ENCODE results near the gene NTM. TPM values are rescaled to one million over a fixed set of nuclear protein-coding genes. Genes with fewer than 3 reads are reported as not detected.

NTM gene
- total and polyA plus RNA-seq, 9 donors = 0.16 to 8.5 (median 0.55) TPM; not detected in 3

DNA sequence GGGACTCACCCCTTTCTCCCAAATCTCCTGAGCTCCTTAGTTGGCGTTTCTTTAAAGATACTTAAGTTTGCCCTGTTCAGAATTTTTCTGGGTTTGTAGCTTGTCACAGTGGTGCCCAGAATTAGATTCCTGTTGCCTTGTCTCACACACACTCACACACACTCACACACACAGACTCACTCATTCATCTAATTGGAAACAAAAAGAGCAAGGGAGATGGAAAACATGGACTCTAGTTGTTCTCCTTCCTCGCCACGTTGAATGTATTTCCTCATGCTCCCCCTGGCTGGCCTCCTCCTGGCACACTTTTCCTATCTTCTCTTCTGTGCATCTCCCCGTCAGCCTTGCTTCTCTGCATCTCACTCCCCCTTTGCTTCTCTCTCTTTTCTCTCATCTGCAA, 752.3 kb downstream of the NTM start:
- WGBS, 3 donors = 46 to 58% (median 57%) methylated on average over 4 of the region's 4 CpGs
- H3K4me3 ChIP-seq = no peak overlapping the region
- no peaks in the 10 kb centered on the region for H3K27me3 ChIP-seq
- H3K27ac ChIP-seq = no peak overlapping the region
- peaks cover 4% of the 10 kb centered on the region for H3K4me1 ChIP-seq (ENCODE audit: insufficient read depth)
- TF ChIP-seq EP300 (IDR thresholded peaks at IDR 0.05) (no peak), POLR2A (IDR thresholded peaks at IDR 0.05) (no peak), CTCF (IDR thresholded peaks at IDR 0.05) (no peak)
- DNase-seq = no peak
- H3K36me3 ChIP-seq = no peaks in the 10 kb centered on the region
- H3K9me3 ChIP-seq = no peaks in the 10 kb centered on the region
- intact Hi-C loops (cut with DNase I) = no loop called here

DNA sequence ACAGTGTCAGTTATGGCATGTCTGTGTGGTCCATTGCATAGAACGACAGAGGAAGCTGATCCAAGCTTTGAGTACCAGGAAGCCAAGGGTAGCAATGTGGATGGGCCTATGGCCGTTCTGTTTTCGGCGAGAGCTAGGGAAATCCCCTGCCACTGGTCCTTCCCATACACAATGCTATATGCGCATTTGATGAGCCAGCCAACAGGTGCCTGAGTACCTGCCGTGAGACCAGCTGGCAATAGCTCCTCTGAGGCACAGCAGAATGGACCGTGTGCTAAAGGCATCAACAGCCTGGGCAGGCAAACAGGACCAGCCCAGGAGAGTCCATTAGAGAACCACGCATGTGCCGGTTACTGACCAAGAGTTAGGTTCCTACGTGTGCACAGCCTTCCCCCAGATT, 753.0 kb downstream of the NTM start:
- no peak overlapping the region for H3K27ac ChIP-seq
- intact Hi-C loops (cut with DNase I) = no loop called here
- TF ChIP-seq POLR2A (IDR thresholded peaks at IDR 0.05) (no peak), EP300 (IDR thresholded peaks at IDR 0.05) (no peak), CTCF (IDR thresholded peaks at IDR 0.05) (no peak)
- H3K27me3 ChIP-seq = no peaks in the 10 kb centered on the region
- no peaks in the 10 kb centered on the region for H3K9me3 ChIP-seq
- H3K4me1 ChIP-seq (ENCODE audit: insufficient read depth) = peaks cover 4% of the 10 kb centered on the region
- no peak for DNase-seq
- no peak overlapping the region for H3K4me3 ChIP-seq
- WGBS, 3 donors = 76 to 82% (median 76%) methylated on average over 10 of the region's 10 CpGs
- no peaks in the 10 kb centered on the region for H3K36me3 ChIP-seq

DNA sequence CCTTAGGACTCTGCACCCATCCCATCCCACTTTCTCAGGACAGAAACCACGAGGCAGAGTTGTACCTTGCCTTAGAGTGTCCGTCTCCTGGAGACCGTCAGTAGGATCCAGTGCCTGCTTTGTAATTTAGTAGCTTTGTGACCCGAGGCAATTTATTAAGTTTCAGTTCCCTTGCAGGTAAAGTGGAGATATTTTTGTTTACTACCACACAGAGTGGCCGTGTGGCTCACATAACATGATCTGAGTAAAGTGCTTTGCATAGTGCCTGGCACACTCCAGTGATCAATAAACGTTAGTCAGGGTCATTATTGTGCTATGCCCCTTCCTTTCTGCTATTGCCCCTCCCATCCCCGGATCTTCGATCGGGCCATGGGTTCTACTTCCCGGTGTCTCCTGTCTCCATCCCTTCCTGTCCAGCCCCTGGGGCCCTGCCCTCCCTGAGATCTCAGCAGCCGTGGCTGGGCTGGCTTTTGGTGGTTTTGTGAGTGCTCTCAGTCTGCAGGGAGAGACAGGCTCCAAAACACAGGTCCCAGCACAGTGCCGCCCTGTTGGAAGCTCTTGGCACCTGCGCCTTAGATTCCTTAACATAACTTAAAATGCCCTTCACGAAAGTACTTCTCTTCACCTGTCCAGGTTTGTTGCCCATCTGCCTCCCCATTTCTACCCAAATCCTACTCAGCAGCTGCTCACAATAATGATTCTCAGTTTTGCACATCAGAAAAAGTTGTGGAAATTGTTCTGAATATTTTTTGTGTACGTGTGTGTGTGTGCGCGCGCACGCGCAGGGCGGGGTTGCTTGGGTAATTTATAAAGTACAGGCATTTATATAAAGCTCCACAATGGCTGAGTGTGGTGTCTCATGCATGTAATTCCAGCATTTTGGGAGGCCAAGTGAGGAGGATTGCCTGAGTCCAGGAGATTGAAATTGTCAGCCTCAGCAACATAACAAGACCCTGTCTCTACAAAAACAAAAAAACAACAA, 753.7 kb downstream of the NTM start:
- Histone ChIP-seq H3K4me1 (ENCODE audit: insufficient read depth) (peaks cover 4% of the 10 kb centered on the region), H3K9me3 (no peaks in the 10 kb centered on the region), H3K4me3 (no peak overlapping the region), H3K27me3 (no peaks in the 10 kb centered on the region), H3K36me3 (no peaks in the 10 kb centered on the region), H3K27ac (no peak overlapping the region)
- TF ChIP-seq CTCF (IDR thresholded peaks at IDR 0.05) (no peak), POLR2A (IDR thresholded peaks at IDR 0.05) (no peak), EP300 (IDR thresholded peaks at IDR 0.05) (no peak)
- intact Hi-C loops (cut with DNase I) = no loop called here
- 79 to 86% (median 79%) methylated on average over 21 of the region's 21 CpGs for WGBS, 3 donors
- DNase-seq = no peak

- 6 to 15% (median 9%) methylated on average over 22 of the region's 22 CpGs for WGBS, 3 donors
- no peak overlapping the region for H3K27ac ChIP-seq
- intact Hi-C loops (cut with DNase I) = no loop called here
These were observed 755.8 kb downstream of the NTM start for GRCh38 chr11:132125988-132126871.

More at GRCh38 chr11:132125988-132126871, 755.8 kb downstream of the NTM start:
- H3K9me3 ChIP-seq = no peaks in the 10 kb centered on the region
- peaks cover 4% of the 10 kb centered on the region for H3K4me1 ChIP-seq (ENCODE audit: insufficient read depth)
- no peak for DNase-seq
- H3K4me3 ChIP-seq = no peak overlapping the region
- TF ChIP-seq POLR2A (IDR thresholded peaks at IDR 0.05) (no peak), EP300 (IDR thresholded peaks at IDR 0.05) (no peak), CTCF (IDR thresholded peaks at IDR 0.05) (no peak)
- no peaks in the 10 kb centered on the region for H3K36me3 ChIP-seq
- no peaks in the 10 kb centered on the region for H3K27me3 ChIP-seq
